Nephron progenitor cell (in vitro differentiated cells): ENCODE results near the gene MCOLN1.

Experiments used
- DNase-seq: peaks from one replicate; pipeline ENCODE4 v3.0.0; 2021
- H3K27ac Mint-ChIP-seq: 2 replicates; pipeline ENCODE4 v1.8.0; 2021; ENCODE audit warnings: mild to moderate bottlenecking, moderate library complexity, mixed read lengths
- H3K27me3 Mint-ChIP-seq: 2 replicates; pipeline ENCODE4 v1.8.0; 2021; ENCODE audit warnings: mild to moderate bottlenecking, low read depth, mixed read lengths; ENCODE audit not compliant: poor library complexity
- H3K36me3 Mint-ChIP-seq: 2 replicates; pipeline ENCODE4 v1.8.0; 2021; ENCODE audit warnings: low read depth, mixed read lengths
- H3K4me1 Mint-ChIP-seq: 2 replicates; pipeline ENCODE4 v1.8.0; 2021; ENCODE audit warnings: mixed read lengths
- H3K4me3 Mint-ChIP-seq: 2 replicates; pipeline ENCODE4 v1.8.0; 2021; ENCODE audit warnings: mild to moderate bottlenecking, moderate library complexity, mixed read lengths
- H3K9me3 Mint-ChIP-seq: 2 replicates; pipeline ENCODE4 v1.8.0; 2021; ENCODE audit warnings: mild to moderate bottlenecking, moderate library complexity, mixed read lengths
- TF ChIP-seq, protein P1 (sequence below): fragments of 200-600 bp; sonication (generic); IDR thresholded peaks from 2 replicates; pipeline ENCODE4 v1.5.0; 2021; ENCODE audit warnings: antibody characterized with exemption

MCOLN1 gene

DNA sequence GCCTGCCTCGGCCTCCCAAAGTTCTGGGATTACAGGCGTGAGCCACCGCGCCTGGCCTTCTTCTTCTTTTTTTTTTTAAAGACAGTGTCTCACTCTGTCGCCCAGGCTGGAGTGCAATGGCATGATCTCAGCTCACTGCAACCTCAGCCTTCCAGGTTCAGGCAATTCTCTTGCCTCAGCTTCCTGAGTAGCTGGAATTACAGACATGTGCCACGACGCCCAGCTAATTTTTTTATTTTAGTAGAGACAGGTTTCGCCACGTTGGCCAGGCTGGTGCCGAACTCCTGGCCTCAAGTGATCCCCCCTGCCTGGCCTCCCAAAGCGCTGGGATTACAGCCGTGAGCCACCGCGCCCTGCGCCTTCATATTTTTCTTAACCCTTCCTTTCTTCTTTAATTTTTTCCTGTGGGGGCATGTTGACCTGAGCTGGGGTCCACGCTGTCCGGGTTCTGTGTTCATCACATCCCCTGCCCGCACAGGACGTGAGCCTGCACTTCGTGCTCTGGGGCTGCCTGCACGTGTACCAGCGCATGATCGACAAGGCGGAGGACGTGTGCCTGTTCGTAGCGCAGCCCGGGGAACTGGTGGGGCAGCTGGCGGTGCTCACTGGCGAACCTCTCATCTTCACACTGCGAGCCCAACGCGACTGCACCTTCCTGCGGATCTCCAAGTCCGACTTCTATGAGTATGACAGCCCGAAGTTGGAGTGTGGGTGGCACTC, 27.2 kb downstream of the MCOLN1 start:
- H3K4me1 Mint-ChIP-seq: peaks cover 6% of the 10 kb centered on the region
- H3K9me3 Mint-ChIP-seq: no peaks in the 10 kb centered on the region
- DNase-seq: no peak
- H3K4me3 Mint-ChIP-seq: peak overlapping the region; percentile 13
- H3K36me3 Mint-ChIP-seq: peaks cover 15% of the 10 kb centered on the region
- H3K27me3 Mint-ChIP-seq: no peaks in the 10 kb centered on the region
- TF ChIP-seq, protein P1, sequence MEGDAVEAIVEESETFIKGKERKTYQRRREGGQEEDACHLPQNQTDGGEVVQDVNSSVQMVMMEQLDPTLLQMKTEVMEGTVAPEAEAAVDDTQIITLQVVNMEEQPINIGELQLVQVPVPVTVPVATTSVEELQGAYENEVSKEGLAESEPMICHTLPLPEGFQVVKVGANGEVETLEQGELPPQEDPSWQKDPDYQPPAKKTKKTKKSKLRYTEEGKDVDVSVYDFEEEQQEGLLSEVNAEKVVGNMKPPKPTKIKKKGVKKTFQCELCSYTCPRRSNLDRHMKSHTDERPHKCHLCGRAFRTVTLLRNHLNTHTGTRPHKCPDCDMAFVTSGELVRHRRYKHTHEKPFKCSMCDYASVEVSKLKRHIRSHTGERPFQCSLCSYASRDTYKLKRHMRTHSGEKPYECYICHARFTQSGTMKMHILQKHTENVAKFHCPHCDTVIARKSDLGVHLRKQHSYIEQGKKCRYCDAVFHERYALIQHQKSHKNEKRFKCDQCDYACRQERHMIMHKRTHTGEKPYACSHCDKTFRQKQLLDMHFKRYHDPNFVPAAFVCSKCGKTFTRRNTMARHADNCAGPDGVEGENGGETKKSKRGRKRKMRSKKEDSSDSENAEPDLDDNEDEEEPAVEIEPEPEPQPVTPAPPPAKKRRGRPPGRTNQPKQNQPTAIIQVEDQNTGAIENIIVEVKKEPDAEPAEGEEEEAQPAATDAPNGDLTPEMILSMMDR: no peak
- H3K27ac Mint-ChIP-seq: no peak overlapping the region

DNA sequence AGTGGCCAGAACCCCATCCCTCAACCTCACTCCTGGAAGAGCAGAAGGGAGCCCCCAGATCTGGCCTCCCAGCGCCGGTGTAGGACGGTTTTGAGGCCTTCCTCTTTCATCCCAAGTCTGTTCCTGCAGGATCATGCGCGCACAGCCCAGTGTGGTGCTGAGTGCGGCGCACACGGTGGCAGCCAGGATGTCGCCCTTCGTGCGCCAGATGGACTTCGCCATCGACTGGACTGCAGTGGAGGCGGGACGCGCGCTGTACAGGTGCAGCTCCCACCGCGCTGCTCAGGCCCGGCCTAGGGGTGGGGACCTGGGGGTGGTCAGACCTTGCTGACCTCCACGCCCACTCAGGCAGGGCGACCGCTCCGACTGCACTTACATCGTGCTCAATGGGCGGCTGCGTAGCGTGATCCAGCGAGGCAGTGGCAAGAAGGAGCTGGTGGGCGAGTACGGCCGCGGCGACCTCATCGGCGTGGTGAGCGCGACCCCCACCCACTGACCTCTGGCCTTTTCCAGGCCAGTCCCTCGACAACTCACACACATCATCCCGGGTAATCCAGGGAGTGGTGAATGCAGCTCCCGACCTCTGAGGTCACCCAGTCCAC, 27.8 kb downstream of the MCOLN1 start:
- Mint-ChIP-seq H3K27ac (no peak overlapping the region), H3K27me3 (no peaks in the 10 kb centered on the region), H3K4me1 (peaks cover 6% of the 10 kb centered on the region), H3K36me3 (peaks cover 16% of the 10 kb centered on the region), H3K4me3 (peak overlapping the region; percentile 64), H3K9me3 (no peaks in the 10 kb centered on the region)
- TF ChIP-seq, protein P1: no peak
- DNase-seq: no peak

GRCh38 chr19:7550987-7551761, 28.8 kb downstream of the MCOLN1 start:
- TF ChIP-seq, protein P1: no peak
- peaks cover 21% of the 10 kb centered on the region for H3K36me3 Mint-ChIP-seq
- H3K9me3 Mint-ChIP-seq: no peaks in the 10 kb centered on the region
- H3K27me3 Mint-ChIP-seq: no peaks in the 10 kb centered on the region
- H3K4me3 Mint-ChIP-seq: peak overlapping the region; percentile 77
- peaks cover 6% of the 10 kb centered on the region for H3K4me1 Mint-ChIP-seq
- DNase-seq: peak; percentile 83
- H3K27ac Mint-ChIP-seq: no peak overlapping the region

DNA sequence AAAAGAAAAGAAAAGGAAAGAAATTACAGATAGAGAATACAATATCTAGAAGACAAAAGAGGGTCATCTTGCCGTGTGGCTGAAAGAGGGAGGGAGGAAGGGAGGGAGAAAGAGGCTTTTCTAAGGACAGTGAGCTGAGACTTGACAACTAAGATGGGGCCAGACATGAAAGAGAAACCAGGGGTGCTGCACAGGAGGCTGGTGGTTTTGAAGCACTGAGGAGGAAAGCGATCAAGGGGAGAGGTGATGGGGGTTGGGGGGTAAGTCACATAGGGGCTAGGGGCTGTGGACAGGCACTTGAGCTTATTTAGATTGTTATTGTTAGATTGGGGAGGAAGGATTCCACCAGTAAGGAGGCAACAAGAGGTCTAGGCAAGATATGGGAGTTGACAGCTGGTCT, 30.4 kb downstream of the MCOLN1 start:
- Mint-ChIP-seq H3K27ac (peak overlapping the region; percentile 77), H3K9me3 (no peaks in the 10 kb centered on the region), H3K27me3 (no peaks in the 10 kb centered on the region), H3K36me3 (peaks cover 27% of the 10 kb centered on the region), H3K4me3 (no peak overlapping the region), H3K4me1 (peaks cover 6% of the 10 kb centered on the region)
- DNase-seq: no peak
- TF ChIP-seq, protein P1: no peak

GRCh38 chr19:7554565-7554964, 32.1 kb downstream of the MCOLN1 start:
- no peak for DNase-seq
- Mint-ChIP-seq H3K27ac (no peak overlapping the region), H3K4me1 (peaks cover 6% of the 10 kb centered on the region), H3K36me3 (peaks cover 42% of the 10 kb centered on the region), H3K4me3 (no peak overlapping the region), H3K9me3 (no peaks in the 10 kb centered on the region), H3K27me3 (no peaks in the 10 kb centered on the region)
- TF ChIP-seq, protein P1: no peak
